ENCODE data around the gene AHNAK.

AHNAK gene

DNA sequence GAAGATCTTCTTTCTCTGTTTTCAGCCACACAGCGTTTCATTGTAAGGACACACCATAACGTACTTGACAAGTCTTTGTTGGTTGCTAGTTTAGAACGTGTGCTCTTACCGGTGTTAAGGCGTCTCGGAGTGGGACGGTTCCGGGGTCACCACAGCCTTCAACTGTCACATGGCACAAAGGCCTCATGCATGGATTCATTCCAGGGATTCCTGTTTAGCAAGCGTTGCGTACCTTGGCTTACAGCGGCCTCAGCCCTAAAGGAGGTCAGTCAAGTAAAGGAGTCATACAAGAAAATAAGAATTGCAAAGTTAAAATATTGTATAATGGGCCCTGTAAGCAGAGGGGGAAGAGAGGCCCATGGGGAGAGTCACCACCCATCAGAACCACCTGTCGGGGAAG is 130.0 kb downstream of the AHNAK start:
- TF ChIP-seq, protein P1, sequence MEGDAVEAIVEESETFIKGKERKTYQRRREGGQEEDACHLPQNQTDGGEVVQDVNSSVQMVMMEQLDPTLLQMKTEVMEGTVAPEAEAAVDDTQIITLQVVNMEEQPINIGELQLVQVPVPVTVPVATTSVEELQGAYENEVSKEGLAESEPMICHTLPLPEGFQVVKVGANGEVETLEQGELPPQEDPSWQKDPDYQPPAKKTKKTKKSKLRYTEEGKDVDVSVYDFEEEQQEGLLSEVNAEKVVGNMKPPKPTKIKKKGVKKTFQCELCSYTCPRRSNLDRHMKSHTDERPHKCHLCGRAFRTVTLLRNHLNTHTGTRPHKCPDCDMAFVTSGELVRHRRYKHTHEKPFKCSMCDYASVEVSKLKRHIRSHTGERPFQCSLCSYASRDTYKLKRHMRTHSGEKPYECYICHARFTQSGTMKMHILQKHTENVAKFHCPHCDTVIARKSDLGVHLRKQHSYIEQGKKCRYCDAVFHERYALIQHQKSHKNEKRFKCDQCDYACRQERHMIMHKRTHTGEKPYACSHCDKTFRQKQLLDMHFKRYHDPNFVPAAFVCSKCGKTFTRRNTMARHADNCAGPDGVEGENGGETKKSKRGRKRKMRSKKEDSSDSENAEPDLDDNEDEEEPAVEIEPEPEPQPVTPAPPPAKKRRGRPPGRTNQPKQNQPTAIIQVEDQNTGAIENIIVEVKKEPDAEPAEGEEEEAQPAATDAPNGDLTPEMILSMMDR (conservative IDR thresholded peaks at IDR 0.05): no peak
- H3K27ac ChIP-seq: no peak overlapping the region

DNA sequence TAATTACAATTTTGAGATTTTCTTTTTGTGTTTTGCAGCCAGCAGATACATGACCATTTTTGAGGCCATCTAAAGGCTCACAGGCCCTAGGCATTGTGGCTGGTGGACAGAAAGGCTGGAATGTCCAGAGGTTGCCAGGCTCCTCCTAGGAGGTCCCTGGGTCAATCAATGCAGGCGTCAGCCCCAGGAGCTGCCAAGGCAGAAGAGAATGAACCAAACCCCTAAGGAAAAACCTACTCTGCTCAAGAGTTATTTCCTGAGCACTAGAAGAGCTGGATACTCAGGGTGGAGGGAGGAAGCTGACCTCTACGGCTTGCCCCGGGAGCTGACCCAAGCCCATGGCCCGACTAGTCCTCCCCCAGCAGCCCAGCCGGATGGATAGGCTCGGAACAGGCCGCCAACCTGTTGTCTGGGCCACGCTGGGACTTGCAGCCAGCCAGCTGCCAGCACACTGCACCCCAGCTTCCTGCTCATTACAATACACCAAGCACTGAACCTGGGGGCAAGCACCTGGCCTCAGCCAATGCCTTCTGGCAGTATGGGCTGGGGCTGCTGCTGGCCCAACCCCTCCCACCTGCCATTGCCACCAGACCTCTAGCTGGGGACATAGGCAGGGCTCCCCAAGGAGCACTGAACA is 133.4 kb downstream of the AHNAK start:
- no peak overlapping the region for H3K27ac ChIP-seq
- TF ChIP-seq, protein P1 (conservative IDR thresholded peaks at IDR 0.05): no peak

DNA sequence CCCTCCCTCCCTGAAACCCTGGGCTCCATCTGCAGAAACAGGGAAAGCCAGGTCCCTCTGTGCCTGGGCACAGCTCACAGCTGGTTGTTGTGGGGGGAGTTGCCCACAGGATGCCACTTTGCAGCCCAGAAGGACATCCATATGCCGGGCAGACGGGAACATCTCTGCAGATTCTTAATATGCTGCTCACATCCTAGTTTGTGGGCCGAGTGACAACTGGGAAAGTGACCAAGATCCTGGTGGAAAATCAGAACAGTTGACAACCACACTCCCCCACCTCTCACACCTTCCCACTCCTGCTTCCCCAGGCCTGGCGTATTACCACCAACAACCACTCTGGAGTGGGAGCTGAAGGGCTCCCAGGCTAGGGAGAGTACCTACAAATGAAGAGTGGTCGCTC is 135.1 kb downstream of the AHNAK start:
- H3K27ac ChIP-seq: no peak overlapping the region
- TF ChIP-seq, protein P1 (conservative IDR thresholded peaks at IDR 0.05): no peak

DNA sequence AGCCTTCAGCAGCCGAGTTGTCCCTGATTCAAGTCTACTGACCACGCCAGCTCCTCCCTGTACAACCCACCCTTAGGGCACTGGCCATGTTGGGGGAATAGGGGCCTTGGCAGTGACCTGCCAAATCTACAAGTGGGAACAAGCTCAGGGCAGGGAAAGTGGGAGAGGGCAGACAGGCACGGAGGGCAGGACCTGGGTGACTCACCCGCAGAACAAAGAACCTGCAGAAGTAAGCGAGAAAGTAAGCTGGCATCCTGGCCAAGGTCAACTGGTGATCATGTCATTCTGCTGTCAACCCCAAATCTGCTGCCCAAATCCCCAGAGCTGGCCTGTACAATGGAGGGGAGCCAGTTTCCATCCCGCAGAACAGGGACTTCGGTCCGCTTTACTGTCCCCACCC is 135.6 kb downstream of the AHNAK start:
- TF ChIP-seq, protein P1 (conservative IDR thresholded peaks at IDR 0.05): no peak
- no peak overlapping the region for H3K27ac ChIP-seq

DNA sequence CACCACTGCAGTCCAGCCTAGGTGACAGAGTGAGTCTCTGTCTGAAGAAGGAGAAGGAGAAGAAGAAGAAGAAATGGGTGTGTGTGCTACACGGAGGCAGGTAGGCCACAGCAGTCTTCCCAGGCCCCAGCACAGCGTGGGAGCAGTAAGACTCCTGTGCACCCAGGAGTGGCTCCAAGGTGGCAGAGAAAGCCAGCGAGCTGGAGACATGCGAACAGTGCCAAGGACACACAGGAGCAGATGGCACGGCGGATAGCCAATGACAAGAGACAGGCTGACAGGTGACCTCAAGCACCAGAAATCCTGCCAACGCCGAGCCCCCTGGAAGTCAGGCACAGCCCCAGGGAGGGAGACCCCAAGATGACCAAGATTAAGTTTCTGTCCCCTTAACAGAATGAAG is 136.8 kb downstream of the AHNAK start:
- H3K27ac ChIP-seq: no peak overlapping the region
- TF ChIP-seq, protein P1 (conservative IDR thresholded peaks at IDR 0.05): no peak

DNA sequence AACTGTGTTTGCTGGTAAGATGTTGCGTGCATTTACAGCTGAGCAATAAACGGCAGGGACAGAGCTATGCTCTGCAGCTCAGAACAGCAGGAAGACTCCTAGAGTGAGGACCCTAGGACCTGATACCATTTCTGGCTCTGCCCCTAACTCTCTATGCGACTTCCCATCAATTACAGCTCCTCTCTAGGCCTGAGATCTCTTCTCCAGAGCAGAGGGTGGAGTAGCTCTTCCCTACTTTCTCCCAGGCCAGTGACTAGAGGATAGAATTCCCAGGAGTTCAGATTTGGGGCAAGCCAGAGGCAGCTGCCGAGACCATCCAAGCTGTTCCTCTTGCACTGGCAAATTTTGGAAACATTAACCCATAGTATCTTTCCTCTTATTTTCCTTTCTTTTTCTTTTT is 140.6 kb downstream of the AHNAK start:
- peak overlapping the region; percentile 39 for H3K27ac ChIP-seq
- TF ChIP-seq, protein P1 (conservative IDR thresholded peaks at IDR 0.05): no peak

DNA sequence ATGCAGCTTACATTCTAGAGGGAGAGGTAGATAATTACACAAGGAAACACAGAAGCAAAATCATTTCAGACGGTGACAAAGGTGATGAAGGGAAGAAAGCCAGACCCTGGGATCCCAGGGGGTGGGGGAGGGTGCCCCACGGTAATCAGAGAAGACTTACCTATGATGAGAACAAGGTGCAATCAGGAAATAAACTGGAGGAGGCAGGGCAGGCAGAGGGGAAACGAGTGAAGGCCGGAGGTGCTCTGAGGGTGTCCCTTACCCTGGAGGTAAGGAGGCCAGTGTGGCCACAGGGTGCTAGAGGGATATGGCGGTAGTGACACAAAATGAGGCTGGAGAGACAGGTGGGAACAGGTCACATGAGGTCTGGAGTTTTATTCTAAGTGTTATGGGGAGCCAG is 141.7 kb downstream of the AHNAK start:
- no peak overlapping the region for H3K27ac ChIP-seq
- TF ChIP-seq, protein P1 (conservative IDR thresholded peaks at IDR 0.05): no peak
